GM19467 (cell line): ENCODE data around the gene FCRL6.

Experiments used
- ATAC-seq: cut with Tn5 transposase; IDR thresholded peaks from one replicate; pipeline ENCODE4 v1.9.1; 2021; ENCODE audit warnings: mild to moderate bottlenecking, moderate library complexity; ENCODE audit not compliant: unreplicated experiment

FCRL6 gene

GRCh38 chr1:159859767-159860322 lies 57.7 kb downstream of the FCRL6 start:
- no peak for ATAC-seq

GRCh38 chr1:159860456-159860855 lies 58.3 kb downstream of the FCRL6 start:
- ATAC-seq: no peak

GRCh38 chr1:159861218-159861617 lies 59.1 kb downstream of the FCRL6 start:
- ATAC-seq: no peak

- ATAC-seq: no peak
These were observed 59.9 kb downstream of the FCRL6 start for GRCh38 chr1:159862031-159862430.

- ATAC-seq: no peak
These were observed 60.4 kb downstream of the FCRL6 start, which contains the start of gene VSIG8 for GRCh38 chr1:159862557-159862956. Gene VSIG8, minus strand, starts transcription at chr1:159862657. Its CDS starts 136 bp downstream, at chr1:159862521.

GRCh38 chr1:159864262-159864661 lies 62.1 kb downstream of the FCRL6 start:
- no peak for ATAC-seq
